A549 (cell line): ENCODE results near the gene GINS2. TPM values are rescaled to one million over a fixed set of nuclear protein-coding genes. Genes with fewer than 3 reads are reported as not detected.

Experiments
- ATAC-seq, 2 experiments: fragments of 200-7000 bp in 1 of 2; fragments of >200 bp in 1 of 2; cut with Nextera tagmentation in 1 of 2; cut with Tn5 transposase in 1 of 2; 3 replicates each; pipeline versions ENCODE4 v1.8.0 to v1.9.1; 2018 to 2020; ENCODE audit warnings: mild to moderate bottlenecking in 1 of 2, moderate library complexity in 1 of 2
- CTCF ChIA-PET: fragments of 300-600 bp; sonication (Branson Sonifier 250); formaldehyde crosslinking; extraction: SDS; loops from one replicate; lab custom pipeline; 2021; ENCODE audit warnings: antibody characterized with exemption, inconsistent platforms; lab: Yijun Ruan, JAX
- POLR2A ChIA-PET: fragments of 350-600 bp; formaldehyde crosslinking; extraction: SDS; loops from one replicate; lab custom pipeline; 2021; ENCODE audit warnings: antibody characterized with exemption, inconsistent platforms; lab: Yijun Ruan, JAX
- DNase-seq, 2 experiments: peaks; one replicate each; pipeline versions ENCODE4 v3.0.0 to v3.0.0-alpha.2; 2011 to 2016; ENCODE audit warnings: low read depth in 1 of 2, low spot score in 1 of 2
- FAIRE-seq: peaks from 2 replicates; lab custom pipeline; 2011; peaks lifted over from hg19 to GRCh38; lab: Jason Lieb, UNC
- H3K27ac ChIP-seq, 2 experiments: fragments of >200 bp; sonication (Bioruptor Twin); formaldehyde crosslinking; 3 replicates each; pipeline ENCODE4 v1.5.1; 2016 to 2017
- H3K4me1 ChIP-seq: fragments of >200 bp; sonication (Bioruptor Twin); formaldehyde crosslinking; 3 replicates; pipeline ENCODE4 v1.6.1; 2016
- H3K4me2 ChIP-seq: fragments of >200 bp; sonication (Bioruptor Twin); formaldehyde crosslinking; 3 replicates; pipeline ENCODE4 v1.6.1; 2016
- H3K4me3 ChIP-seq: fragments of >200 bp; sonication (Bioruptor Twin); formaldehyde crosslinking; 3 replicates; pipeline ENCODE4 v1.5.1; 2016
- H3K9me3 ChIP-seq: fragments of >200 bp; sonication (Bioruptor Twin); formaldehyde crosslinking; 3 replicates; pipeline ENCODE4 v1.6.1; 2016
- ATOH8 ChIP-seq: fragments of 250-450 bp; sonication (Bioruptor Pico); IDR thresholded peaks from 2 replicates; pipeline ENCODE4 v1.5.0; 2020; ENCODE audit warnings: low read depth, mild to moderate bottlenecking, moderate library complexity
- CEBPB ChIP-seq, 2 experiments: fragments of >200 bp in 1 of 2; sonication (Bioruptor Twin) in 1 of 2; formaldehyde crosslinking in 1 of 2; IDR thresholded peaks; 2 replicates each; pipeline ENCODE4 v1.6.1; 2012 to 2016
- CHD2 ChIP-seq: fragments of 150-350 bp; IDR thresholded peaks from 2 replicates; pipeline ENCODE4 v1.6.1; 2014; ENCODE audit warnings: low read length; ENCODE audit not compliant: partially characterized antibody
- CHD4 ChIP-seq: fragments of 200-600 bp; sonication (generic); IDR thresholded peaks from 2 replicates; pipeline ENCODE4 v1.6.1; 2016; ENCODE audit warnings: antibody characterized with exemption, mild to moderate bottlenecking, borderline replicate concordance
- EHF ChIP-seq: fragments of 250-450 bp; sonication (Bioruptor Pico); IDR thresholded peaks from 2 replicates; pipeline ENCODE4 v1.5.0; 2020; ENCODE audit warnings: mild to moderate bottlenecking
- EP300 ChIP-seq, 2 experiments: fragments of >200 bp; sonication (Bioruptor Twin); formaldehyde crosslinking; IDR thresholded peaks; 2 replicates in 1 of 2; 3 replicates in 1 of 2; pipeline ENCODE4 v1.6.1; 2016 to 2017
- FOXS1 ChIP-seq: fragments of 250-450 bp; sonication (Bioruptor Pico); IDR thresholded peaks from 2 replicates; pipeline ENCODE4 v1.5.0; 2020; ENCODE audit warnings: mild to moderate bottlenecking, moderate library complexity
- HEYL ChIP-seq: fragments of 250-450 bp; sonication (Bioruptor Pico); IDR thresholded peaks from 2 replicates; pipeline ENCODE4 v1.8.0; 2021; ENCODE audit warnings: mild to moderate bottlenecking, moderate library complexity
- HOXB13 ChIP-seq: fragments of 250-450 bp; sonication (Bioruptor Pico); IDR thresholded peaks from 2 replicates; pipeline ENCODE4 v1.5.0; 2020; ENCODE audit warnings: low read depth, mild to moderate bottlenecking, moderate library complexity
- HOXB5 ChIP-seq: fragments of 250-450 bp; sonication (Bioruptor Pico); IDR thresholded peaks from 2 replicates; pipeline ENCODE4 v1.5.0; 2020; ENCODE audit warnings: mild to moderate bottlenecking, moderate library complexity
- JUNB ChIP-seq: fragments of >200 bp; sonication (Bioruptor Twin); formaldehyde crosslinking; IDR thresholded peaks from 2 replicates; pipeline ENCODE4 v1.6.1; 2016
- KDM1A ChIP-seq: fragments of 200-600 bp; sonication (generic); IDR thresholded peaks from 2 replicates; pipeline ENCODE4 v1.6.1; 2016; ENCODE audit warnings: low read depth, mild to moderate bottlenecking
- NPAS2 ChIP-seq: fragments of 250-450 bp; sonication (Bioruptor Pico); IDR thresholded peaks from 2 replicates; pipeline ENCODE4 v1.8.0; 2022; ENCODE audit warnings: mild to moderate bottlenecking, moderate library complexity, borderline replicate concordance
- RAD21 ChIP-seq, 2 experiments: fragments of >200 bp in 1 of 2; sonication (Bioruptor Twin) in 1 of 2; formaldehyde crosslinking in 1 of 2; IDR thresholded peaks in 1 of 2; conservative IDR thresholded peaks in 1 of 2; 2 replicates in 1 of 2; 3 replicates in 1 of 2; pipeline ENCODE4 v1.6.1; 2012 to 2018; ENCODE audit warnings: inconsistent platforms in 1 of 2
- RFX5 ChIP-seq: fragments of 450-650 bp; IDR thresholded peaks from 2 replicates; pipeline ENCODE4 v1.7.1; 2014; ENCODE audit warnings: antibody characterized with exemption, mild to moderate bottlenecking, moderate library complexity
- RNF2 ChIP-seq: fragments of 200-600 bp; sonication (generic); IDR thresholded peaks from 2 replicates; pipeline ENCODE4 v1.6.1; 2016; ENCODE audit warnings: low read depth, mild to moderate bottlenecking, antibody characterized with exemption, moderate library complexity, borderline replicate concordance
- ZFP36 ChIP-seq: fragments of 450-650 bp; IDR thresholded peaks from 2 replicates; pipeline ENCODE4 v1.6.1; 2014; ENCODE audit warnings: borderline replicate concordance; ENCODE audit not compliant: partially characterized antibody
- ZSCAN20 ChIP-seq: fragments of 250-450 bp; sonication (Bioruptor Pico); IDR thresholded peaks from 2 replicates; pipeline ENCODE4 v1.8.0; 2022; ENCODE audit warnings: mild to moderate bottlenecking, moderate library complexity
- WGBS: methylation state at CpG from one replicate; pipeline ENCODE4 v1.1.6; 2017; ENCODE audit errors: missing lambda C conversion rate; 5-methylcytosine and 5-hydroxymethylcytosine counted together
- polyA plus RNA-seq, 4 experiments: library from polyadenylated mRNA; depleted of rRNA in 3 of 4; stranded (reverse); fragments of >200 nt; fragmentation: RNase III in 1 of 4; extraction: RNeasy Plus Mini Kit Qiagen cat#74134 plus additional on column Dnase treatment in 1 of 4; gene quantifications; 2 replicates in 3 of 4; 3 replicates in 1 of 4; pipeline ENCODE4 v1.2.3, GENCODE V29; 2011 to 2017
- TF ChIP-seq, protein P1 (sequence below): fragments of 250-450 bp; sonication (Bioruptor Pico); IDR thresholded peaks from 2 replicates; pipeline ENCODE4 v1.5.0; 2021; ENCODE audit warnings: mild to moderate bottlenecking, moderate library complexity, borderline replicate concordance
- TF ChIP-seq, protein P2 (sequence below): fragments of >200 bp; sonication (Bioruptor Twin); formaldehyde crosslinking; IDR thresholded peaks from 3 replicates; pipeline ENCODE4 v1.6.1; 2016

GINS2 gene
- polyA plus RNA-seq, 2 of the 4 experiments (the other 2 are of a cell fraction) = 25.4 to 28.7 TPM

DNA sequence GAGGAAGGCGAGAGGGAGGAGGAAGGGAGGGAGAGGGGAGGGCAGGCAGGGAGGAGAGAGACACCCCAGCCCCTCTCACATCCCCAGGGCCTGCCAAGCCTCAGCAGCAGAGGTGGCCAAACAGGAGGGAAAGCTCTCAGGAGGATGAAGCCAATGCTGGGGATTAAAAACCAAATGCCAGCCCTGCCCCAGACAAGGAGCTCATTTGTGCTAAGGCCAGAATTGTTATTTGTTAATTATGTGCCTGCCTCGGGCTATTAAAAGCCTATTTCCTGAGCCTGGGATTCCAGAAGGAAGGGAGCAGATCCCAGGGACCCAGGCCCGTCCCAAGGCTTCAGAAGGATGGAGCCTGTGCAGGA is 27.9 kb upstream of the GINS2 start:
- ChIA-PET POLR2A (no interaction called here), CTCF (interaction anchor here (1.2 to 10.7 kb wide), 17 partner anchors 13 to 463 kb away, joined by 3 to 130 read pairs (median 6); no protein-coding TSS in a partner anchor)
- no peak overlapping the region for H3K4me2 ChIP-seq
- H3K27ac ChIP-seq = no peak overlapping the region
- H3K4me1 ChIP-seq = no peaks in the 10 kb centered on the region
- WGBS = 87% methylated on average over 3 of the region's 3 CpGs
- H3K4me3 ChIP-seq = no peak overlapping the region
- DNase-seq (no peak), ATAC-seq (no peak), FAIRE-seq (no peak)
- H3K9me3 ChIP-seq = peaks cover 4% of the 10 kb centered on the region; the same call in 1 of the 3 replicates
- TF ChIP-seq HOXB13 (CRISPR knock-in tag) = no peak
- TF ChIP-seq ZSCAN20 (CRISPR knock-in tag) = no peak
- TF ChIP-seq RFX5 = no peak
- TF ChIP-seq RNF2 = no peak
- no peak for TF ChIP-seq JUNB
- no peak for TF ChIP-seq CHD2
- TF ChIP-seq HOXB5 = no peak
- no peak for TF ChIP-seq HEYL (CRISPR knock-in tag)
- no peak for TF ChIP-seq EHF (CRISPR knock-in tag)
- TF ChIP-seq EP300 (IDR thresholded peaks at IDR 0.05) = no peak

DNA sequence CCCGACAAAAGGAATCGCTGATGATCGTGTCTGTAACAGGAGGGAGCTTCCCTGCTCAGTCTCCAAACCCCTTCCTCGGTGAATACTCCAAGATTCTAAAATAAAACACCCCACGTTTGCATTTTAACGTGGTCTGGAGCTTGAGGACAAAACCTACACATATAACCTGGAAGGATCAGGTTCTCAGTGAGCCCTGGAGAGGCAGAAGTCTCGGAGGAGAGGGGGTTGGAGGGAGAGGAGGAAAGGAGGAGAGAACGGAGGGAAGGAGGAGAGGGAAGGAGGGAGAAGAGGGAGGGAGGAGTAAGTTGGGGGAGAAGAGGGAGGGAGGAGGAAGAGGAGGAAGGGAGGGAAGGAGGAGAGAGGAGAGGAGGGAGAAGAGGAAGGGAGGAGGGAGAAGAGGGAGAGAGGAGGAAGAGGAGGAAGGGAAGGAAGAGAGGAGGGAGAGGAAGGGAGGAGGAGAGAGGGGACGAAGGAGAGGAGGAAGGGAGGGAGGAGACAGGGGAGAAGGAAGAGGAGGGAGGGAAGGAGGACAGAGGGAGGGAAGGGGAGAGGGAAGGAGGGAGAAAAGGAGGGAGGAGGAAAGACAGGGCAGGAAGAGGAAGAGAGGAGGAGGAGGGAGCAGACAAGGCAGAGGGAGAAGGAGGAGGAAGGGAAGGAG is 27.4 kb upstream of the GINS2 start:
- no peaks in the 10 kb centered on the region for H3K4me1 ChIP-seq
- 64% methylated on average over 9 of the region's 9 CpGs for WGBS
- no peak for DNase-seq
- no peak for ATAC-seq
- no peak overlapping the region for H3K4me3 ChIP-seq
- H3K4me2 ChIP-seq = no peak overlapping the region
- H3K9me3 ChIP-seq = peaks cover 4% of the 10 kb centered on the region; the same call in 1 of the 3 replicates
- TF ChIP-seq, protein P1, sequence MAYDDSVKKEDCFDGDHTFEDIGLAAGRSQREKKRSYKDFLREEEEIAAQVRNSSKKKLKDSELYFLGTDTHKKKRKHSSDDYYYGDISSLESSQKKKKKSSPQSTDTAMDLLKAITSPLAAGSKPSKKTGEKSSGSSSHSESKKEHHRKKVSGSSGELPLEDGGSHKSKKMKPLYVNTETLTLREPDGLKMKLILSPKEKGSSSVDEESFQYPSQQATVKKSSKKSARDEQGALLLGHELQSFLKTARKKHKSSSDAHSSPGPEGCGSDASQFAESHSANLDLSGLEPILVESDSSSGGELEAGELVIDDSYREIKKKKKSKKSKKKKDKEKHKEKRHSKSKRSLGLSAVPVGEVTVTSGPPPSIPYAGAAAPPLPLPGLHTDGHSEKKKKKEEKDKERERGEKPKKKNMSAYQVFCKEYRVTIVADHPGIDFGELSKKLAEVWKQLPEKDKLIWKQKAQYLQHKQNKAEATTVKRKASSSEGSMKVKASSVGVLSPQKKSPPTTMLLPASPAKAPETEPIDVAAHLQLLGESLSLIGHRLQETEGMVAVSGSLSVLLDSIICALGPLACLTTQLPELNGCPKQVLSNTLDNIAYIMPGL (CRISPR knock-in tag) = no peak
- no peak for TF ChIP-seq FOXS1
- no peak for TF ChIP-seq ZFP36
- no peak for TF ChIP-seq HOXB5
- TF ChIP-seq RFX5 = no peak
- no peak for TF ChIP-seq HEYL (CRISPR knock-in tag)
- no peak for TF ChIP-seq ATOH8
- no peak for TF ChIP-seq KDM1A
- TF ChIP-seq, protein P2, sequence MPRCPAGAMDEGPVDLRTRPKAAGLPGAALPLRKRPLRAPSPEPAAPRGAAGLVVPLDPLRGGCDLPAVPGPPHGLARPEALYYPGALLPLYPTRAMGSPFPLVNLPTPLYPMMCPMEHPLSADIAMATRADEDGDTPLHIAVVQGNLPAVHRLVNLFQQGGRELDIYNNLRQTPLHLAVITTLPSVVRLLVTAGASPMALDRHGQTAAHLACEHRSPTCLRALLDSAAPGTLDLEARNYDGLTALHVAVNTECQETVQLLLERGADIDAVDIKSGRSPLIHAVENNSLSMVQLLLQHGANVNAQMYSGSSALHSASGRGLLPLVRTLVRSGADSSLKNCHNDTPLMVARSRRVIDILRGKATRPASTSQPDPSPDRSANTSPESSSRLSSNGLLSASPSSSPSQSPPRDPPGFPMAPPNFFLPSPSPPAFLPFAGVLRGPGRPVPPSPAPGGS = no peak
- no peak for TF ChIP-seq NPAS2
- FAIRE-seq = no peak
- ChIA-PET CTCF (interaction anchor here (0.6 to 10.7 kb wide), 17 partner anchors 12 to 441 kb away, joined by 3 to 130 read pairs (median 4); no protein-coding TSS in a partner anchor), POLR2A (no interaction called here)
- no peak overlapping the region for H3K27ac ChIP-seq

DNA sequence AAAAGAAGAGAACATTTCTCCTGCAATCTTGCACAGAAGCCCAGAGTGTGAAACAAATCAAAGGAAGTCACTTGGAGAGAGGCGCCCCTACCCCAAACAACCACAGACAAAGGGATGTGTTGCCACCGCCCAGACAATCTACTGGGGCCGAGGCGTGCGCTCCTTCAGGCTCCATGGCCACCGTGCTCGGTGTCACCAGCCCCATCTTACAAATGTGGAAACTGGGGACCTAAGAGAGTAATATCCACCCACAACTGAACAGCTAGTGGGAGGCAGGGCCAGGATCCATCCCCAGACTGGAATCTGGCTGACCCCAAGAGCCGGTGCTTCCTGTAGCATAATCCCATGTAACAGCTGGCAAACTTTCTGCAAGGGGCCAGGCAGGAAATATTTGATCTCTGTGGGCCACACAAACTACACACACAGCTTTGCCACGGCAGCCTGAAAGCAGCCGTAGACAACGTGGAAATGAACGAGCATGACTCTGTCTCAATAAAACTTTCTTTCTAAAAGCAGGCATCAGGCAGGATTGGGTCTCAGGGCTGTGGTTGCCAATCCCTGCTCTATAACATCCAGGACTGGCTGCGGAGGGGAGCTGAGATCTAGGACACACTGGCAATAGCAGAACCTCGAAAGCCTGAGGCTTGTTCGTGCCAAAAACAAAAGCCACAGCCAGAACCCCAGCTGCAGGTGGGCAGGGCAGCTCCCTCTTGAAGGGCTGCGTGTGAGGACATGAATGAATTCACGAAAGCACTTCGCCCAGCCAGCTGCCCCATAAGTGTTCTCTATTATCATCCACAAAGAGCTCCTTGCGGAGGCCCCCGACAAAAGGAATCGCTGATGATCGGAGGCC is 26.6 kb upstream of the GINS2 start:
- Histone ChIP-seq H3K4me1 (no peaks in the 10 kb centered on the region), H3K9me3 (peaks cover 4% of the 10 kb centered on the region; the same call in 1 of the 3 replicates), H3K4me3 (no peak overlapping the region), H3K27ac (no peak overlapping the region), H3K4me2 (no peak overlapping the region)
- TF ChIP-seq, protein P1 (CRISPR knock-in tag) = no peak
- TF ChIP-seq ZFP36 (no peak), CHD4 (no peak), RAD21 (conservative IDR thresholded peaks at IDR 0.05 in 1 of 2, IDR thresholded peaks at IDR 0.05 in 1 of 2) (no peak), HEYL (CRISPR knock-in tag) (no peak), CEBPB (IDR thresholded peaks at IDR 0.05) (no peak)
- ATAC-seq (no peak), FAIRE-seq (no peak), DNase-seq (no peak)
- WGBS = 79% methylated on average over 22 of the region's 22 CpGs
- CTCF ChIA-PET = interaction anchor here (0.6 to 10.7 kb wide), 11 partner anchors 17 to 440 kb away, joined by 3 to 130 read pairs (median 4); no protein-coding TSS in a partner anchor
- POLR2A ChIA-PET = no interaction called here
